Stimulated activated CD4-positive, alpha-beta T cell treated with anti-CD3 and anti-CD28 coated beads, Interleukin-15, amount 100 ng/mL, for 48 hours (primary cell): ENCODE data around the gene XIRP1.

Experiments used
- DNase-seq, 2 donors: peaks; one replicate each; pipeline ENCODE4 v3.0.0-alpha.2; 2020; ENCODE audit warnings: low read depth in 2 of 2

XIRP1 gene

GRCh38 chr3:39210078-39210477, 17.7 kb upstream of the XIRP1 start:
- no peak for DNase-seq

- DNase-seq = no peak
These were observed 17.1 kb upstream of the XIRP1 start for GRCh38 chr3:39209329-39209970.

GRCh38 chr3:39208463-39209055, 16.2 kb upstream of the XIRP1 start:
- peak in 1 of 2 donors; percentile 12 for DNase-seq

GRCh38 chr3:39207361-39208186, 15.2 kb upstream of the XIRP1 start:
- DNase-seq = no peak

- no peak for DNase-seq
These were observed 13.6 kb upstream of the XIRP1 start for GRCh38 chr3:39205919-39206516.

- DNase-seq = no peak
These were observed 12.7 kb upstream of the XIRP1 start for GRCh38 chr3:39205131-39205530.

GRCh38 chr3:39203860-39204259, 11.5 kb upstream of the XIRP1 start:
- no peak for DNase-seq

- DNase-seq = no peak
These were observed 11.0 kb upstream of the XIRP1 start for GRCh38 chr3:39203402-39203801.

- no peak for DNase-seq
These were observed 9.7 kb upstream of the XIRP1 start for GRCh38 chr3:39202094-39202493.

GRCh38 chr3:39196671-39197356, 4.4 kb upstream of the XIRP1 start:
- DNase-seq = no peak

- no peak for DNase-seq
These were observed 3.6 kb upstream of the XIRP1 start for GRCh38 chr3:39196034-39196433.

GRCh38 chr3:39193391-39193790, 996 bp upstream of the XIRP1 start:
- no peak for DNase-seq

- DNase-seq = no peak
These were observed 622 bp downstream of the XIRP1 start for GRCh38 chr3:39191773-39192172.

- no peak for DNase-seq
These were observed 1.3 kb downstream of the XIRP1 start for GRCh38 chr3:39191111-39191510.

GRCh38 chr3:39190281-39191025, 1.9 kb downstream of the XIRP1 start:
- DNase-seq = no peak

- peak in 1 of 2 donors; percentile 48 for DNase-seq
These were observed 2.5 kb downstream of the XIRP1 start for GRCh38 chr3:39189959-39190269.

GRCh38 chr3:39189150-39189958, 3.0 kb downstream of the XIRP1 start:
- DNase-seq = no peak

GRCh38 chr3:39188271-39189149, 3.9 kb downstream of the XIRP1 start:
- DNase-seq = no peak

- DNase-seq = no peak
These were observed 4.8 kb downstream of the XIRP1 start for GRCh38 chr3:39187372-39188155.
